ENCODE results near the gene TRIO. TPM values are rescaled to one million over a fixed set of nuclear protein-coding genes. Genes with fewer than 3 reads are reported as not detected.

TRIO gene
- total RNA-seq, 5 donors from 2014 or later (not counting 1 experiment from before 2014, with no cell fraction given): 6.2 to 31.1 (median 11.8) TPM

DNA sequence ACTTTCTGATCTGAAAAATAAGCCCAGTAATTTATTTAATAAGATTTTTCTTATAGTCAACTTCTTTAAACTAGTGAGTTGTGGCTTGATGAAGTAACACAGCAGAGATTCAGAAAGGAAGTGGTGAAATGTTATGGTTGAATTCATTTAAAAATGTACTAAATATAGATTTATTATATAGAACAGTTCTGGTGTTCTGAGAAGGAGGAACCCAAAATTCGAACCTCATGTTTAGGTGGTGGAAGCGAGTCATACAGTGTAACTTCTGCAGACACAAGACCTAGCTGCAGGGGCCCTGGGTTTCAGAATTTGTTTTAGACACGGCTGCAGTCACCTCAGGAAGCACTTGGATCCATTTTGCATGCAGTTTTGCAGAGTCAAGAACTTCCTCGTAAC is 188.2 kb downstream of the TRIO start:
- H3K4me3 ChIP-seq (ENCODE audit: control insufficient read depth in 1 of 2, extremely low read depth in 1 of 2, low read length in 1 of 2): no peak overlapping the region
- Mint-ChIP-seq H3K36me3 (no peaks in the 10 kb centered on the region), H3K9me3 (no peaks in the 10 kb centered on the region), H3K4me3 (peak overlapping the region in 1 of 3 donors; percentile 38), H3K27ac (no peak overlapping the region), H3K27me3 (no peaks in the 10 kb centered on the region), H3K4me1 (peaks cover 17 to 19% (median 17%) of the 10 kb centered on the region in 3 donors)
- no peaks in the 10 kb centered on the region for H3K36me3 ChIP-seq (ENCODE audit: control insufficient read depth in 2 of 2, extremely low read depth in 1 of 2, insufficient read depth in 1 of 2, low read length in 1 of 2)
- DNase-seq: no peak
- peaks cover 2 to 15% of the 10 kb centered on the region in 2 experiments for H3K4me1 ChIP-seq (ENCODE audit: control insufficient read depth in 1 of 2, extremely low read depth in 1 of 2, insufficient read depth in 2 of 2, low read length in 2 of 2)
- POLR2A ChIA-PET: no interaction called here
- no peaks in the 10 kb centered on the region for H3K27me3 ChIP-seq (replicated peaks in 1 of 2; ENCODE audit: control insufficient read depth in 2 of 2, extremely low read depth in 1 of 2, insufficient read depth in 2 of 2, low read length in 1 of 2)
- ATAC-seq (replicated peaks in 1 of 4): no peak
- H3K9me3 ChIP-seq: no peaks in the 10 kb centered on the region
- H3K27ac ChIP-seq (ENCODE audit: low read length): no peak overlapping the region
- 10% methylated on average over 2 of the region's 4 CpGs for WGBS (ENCODE audit: insufficient coverage)
- CTCF ChIA-PET: no interaction called here

DNA sequence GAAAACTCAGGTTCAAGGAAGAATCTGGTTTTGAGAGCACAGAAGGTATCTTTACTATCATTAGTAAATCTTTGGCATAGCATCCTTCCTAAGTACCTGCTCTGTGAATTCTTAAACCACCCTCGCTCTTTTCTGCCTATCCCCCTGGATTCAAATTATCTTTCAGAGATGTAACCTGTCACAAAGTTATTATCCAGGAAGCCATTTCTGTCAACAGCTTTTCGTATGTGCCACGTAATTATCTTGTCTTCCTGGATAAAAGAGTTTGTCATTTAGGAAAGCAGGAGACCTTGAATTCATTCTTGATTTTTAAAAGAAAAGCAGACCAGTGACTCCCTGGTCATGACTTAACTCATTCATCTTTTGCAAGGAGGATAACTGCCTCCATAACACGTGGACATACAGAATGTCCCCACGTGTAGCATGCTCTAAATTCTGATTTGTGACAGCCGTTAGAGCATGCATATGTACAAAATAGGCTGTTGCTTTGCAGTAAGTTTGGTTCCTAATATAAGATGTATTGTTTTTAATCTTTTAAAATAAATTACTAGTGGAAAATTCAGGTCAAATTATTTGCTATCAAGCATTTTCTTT is 189.0 kb downstream of the TRIO start:
- POLR2A ChIA-PET: no interaction called here
- Histone ChIP-seq H3K4me3 (ENCODE audit: control insufficient read depth in 1 of 2, extremely low read depth in 1 of 2, low read length in 1 of 2) (no peak overlapping the region), H3K27me3 (replicated peaks in 1 of 2; ENCODE audit: control insufficient read depth in 2 of 2, extremely low read depth in 1 of 2, insufficient read depth in 2 of 2, low read length in 1 of 2) (no peaks in the 10 kb centered on the region), H3K27ac (ENCODE audit: low read length) (no peak overlapping the region), H3K36me3 (ENCODE audit: control insufficient read depth in 2 of 2, extremely low read depth in 1 of 2, insufficient read depth in 1 of 2, low read length in 1 of 2) (no peaks in the 10 kb centered on the region), H3K4me1 (ENCODE audit: control insufficient read depth in 1 of 2, extremely low read depth in 1 of 2, insufficient read depth in 2 of 2, low read length in 2 of 2) (peaks cover 2 to 15% of the 10 kb centered on the region in 2 experiments), H3K9me3 (no peaks in the 10 kb centered on the region)
- WGBS (ENCODE audit: insufficient coverage): 69% methylated on average over 5 of the region's 6 CpGs
- Mint-ChIP-seq H3K36me3 (no peaks in the 10 kb centered on the region), H3K27me3 (no peaks in the 10 kb centered on the region), H3K9me3 (no peaks in the 10 kb centered on the region), H3K27ac (no peak overlapping the region), H3K4me3 (peak overlapping the region in 1 of 3 donors; percentile 31), H3K4me1 (peaks cover 17 to 19% (median 17%) of the 10 kb centered on the region in 3 donors)
- CTCF ChIA-PET: no interaction called here
- no peak for ATAC-seq (replicated peaks in 1 of 4)
- no peak for DNase-seq

DNA sequence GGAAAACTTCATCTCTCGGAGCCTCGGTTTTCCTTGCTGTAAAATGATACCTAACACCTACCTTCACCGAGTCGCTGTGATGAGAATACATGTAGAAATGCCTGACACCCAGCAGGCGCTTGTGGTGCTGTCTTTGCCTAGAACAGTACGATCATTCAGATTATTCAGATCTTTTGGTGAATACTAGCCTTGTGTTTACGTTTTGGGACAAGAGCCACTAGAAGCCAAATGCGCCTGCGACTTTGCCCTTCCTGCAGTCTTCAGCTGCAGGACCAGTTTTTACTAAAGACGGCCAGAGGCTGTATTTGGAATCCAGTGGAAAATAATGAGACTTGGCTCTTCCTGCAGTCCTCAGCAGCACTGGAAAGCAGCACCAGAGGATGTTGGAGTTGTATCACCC is 189.6 kb downstream of the TRIO start:
- POLR2A ChIA-PET: no interaction called here
- WGBS (ENCODE audit: insufficient coverage): 93% methylated on average over 5 of the region's 10 CpGs

GRCh38 chr5:14337593-14337992 is 194.5 kb downstream of the TRIO start:
- H3K27me3 ChIP-seq (replicated peaks in 1 of 2; ENCODE audit: control insufficient read depth in 2 of 2, extremely low read depth in 1 of 2, insufficient read depth in 2 of 2, low read length in 1 of 2): peaks cover 0 to 2% of the 10 kb centered on the region in 2 experiments
- Mint-ChIP-seq H3K27me3 (peaks cover 0 to 2% of the 10 kb centered on the region in 2 donors), H3K4me3 (no peak overlapping the region), H3K36me3 (no peaks in the 10 kb centered on the region), H3K27ac (no peak overlapping the region), H3K9me3 (no peaks in the 10 kb centered on the region), H3K4me1 (peaks cover 0 to 3% (median 0%) of the 10 kb centered on the region in 3 donors)
- no peaks in the 10 kb centered on the region for H3K4me1 ChIP-seq (ENCODE audit: control insufficient read depth in 1 of 2, extremely low read depth in 1 of 2, insufficient read depth in 2 of 2, low read length in 2 of 2)
- CTCF ChIA-PET: interaction anchor here (1.1 to 2.8 kb wide), 2 partner anchors 14 to 15 kb away, joined by 4 to 8 read pairs; no protein-coding TSS in a partner anchor
- H3K4me3 ChIP-seq (ENCODE audit: control insufficient read depth in 1 of 2, extremely low read depth in 1 of 2, low read length in 1 of 2): no peak overlapping the region
- peaks cover 0 to 6% of the 10 kb centered on the region in 2 donors for H3K36me3 ChIP-seq (ENCODE audit: control insufficient read depth in 2 of 2, extremely low read depth in 1 of 2, insufficient read depth in 1 of 2, low read length in 1 of 2)
- no peaks in the 10 kb centered on the region for H3K9me3 ChIP-seq
- POLR2A ChIA-PET: no interaction called here
- ATAC-seq (replicated peaks in 1 of 4) (no peak), DNase-seq (no peak)
- WGBS (ENCODE audit: insufficient coverage): 90% methylated on average over 5 of the region's 7 CpGs
- H3K27ac ChIP-seq (ENCODE audit: low read length): no peak overlapping the region

More for the DNA sequence above, 189.6 kb downstream of the TRIO start:
- H3K27me3 Mint-ChIP-seq: no peaks in the 10 kb centered on the region
- no peak overlapping the region for H3K27ac ChIP-seq (ENCODE audit: low read length)
- peaks cover 2 to 15% of the 10 kb centered on the region in 2 experiments for H3K4me1 ChIP-seq (ENCODE audit: control insufficient read depth in 1 of 2, extremely low read depth in 1 of 2, insufficient read depth in 2 of 2, low read length in 2 of 2)
- no peaks in the 10 kb centered on the region for H3K9me3 Mint-ChIP-seq
- H3K4me1 Mint-ChIP-seq: peaks cover 17 to 19% (median 17%) of the 10 kb centered on the region in 3 donors
- no peaks in the 10 kb centered on the region for H3K27me3 ChIP-seq (replicated peaks in 1 of 2; ENCODE audit: control insufficient read depth in 2 of 2, extremely low read depth in 1 of 2, insufficient read depth in 2 of 2, low read length in 1 of 2)
- ATAC-seq (replicated peaks in 1 of 4) (no peak), DNase-seq (no peak)
- no peaks in the 10 kb centered on the region for H3K36me3 Mint-ChIP-seq
- CTCF ChIA-PET: no interaction called here
- H3K4me3 ChIP-seq (ENCODE audit: control insufficient read depth in 1 of 2, extremely low read depth in 1 of 2, low read length in 1 of 2): no peak overlapping the region
- no peak overlapping the region for H3K4me3 Mint-ChIP-seq
- no peaks in the 10 kb centered on the region for H3K36me3 ChIP-seq (ENCODE audit: control insufficient read depth in 2 of 2, extremely low read depth in 1 of 2, insufficient read depth in 1 of 2, low read length in 1 of 2)
- no peak overlapping the region for H3K27ac Mint-ChIP-seq
- H3K9me3 ChIP-seq: no peaks in the 10 kb centered on the region

GRCh38 chr5:14339468-14339867 is 196.3 kb downstream of the TRIO start:
- H3K27me3 Mint-ChIP-seq: peaks cover 0 to 3% of the 10 kb centered on the region in 2 donors
- ChIA-PET CTCF (interaction anchor here (0.6 to 0.7 kb wide), 2 partner anchors 17 to 321 kb away, joined by 3 read pairs; no protein-coding TSS in a partner anchor), POLR2A (no interaction called here)
- H3K4me3 Mint-ChIP-seq: no peak overlapping the region
- peaks cover 0 to 7% (median 0%) of the 10 kb centered on the region in 3 donors for H3K4me1 Mint-ChIP-seq
- H3K9me3 ChIP-seq: no peaks in the 10 kb centered on the region
- no peaks in the 10 kb centered on the region for H3K36me3 Mint-ChIP-seq
- DNase-seq (no peak), ATAC-seq (replicated peaks in 1 of 4) (no peak)
- no peaks in the 10 kb centered on the region for H3K4me1 ChIP-seq (ENCODE audit: control insufficient read depth in 1 of 2, extremely low read depth in 1 of 2, insufficient read depth in 2 of 2, low read length in 2 of 2)
- 90% methylated on average over 11 of the region's 11 CpGs for WGBS (ENCODE audit: insufficient coverage)
- no peak overlapping the region for H3K4me3 ChIP-seq (ENCODE audit: control insufficient read depth in 1 of 2, extremely low read depth in 1 of 2, low read length in 1 of 2)
- H3K36me3 ChIP-seq (ENCODE audit: control insufficient read depth in 2 of 2, extremely low read depth in 1 of 2, insufficient read depth in 1 of 2, low read length in 1 of 2): peaks cover 0 to 6% of the 10 kb centered on the region in 2 donors
- no peak overlapping the region for H3K27ac Mint-ChIP-seq
- peaks cover 0 to 2% of the 10 kb centered on the region in 2 experiments for H3K27me3 ChIP-seq (replicated peaks in 1 of 2; ENCODE audit: control insufficient read depth in 2 of 2, extremely low read depth in 1 of 2, insufficient read depth in 2 of 2, low read length in 1 of 2)
- no peaks in the 10 kb centered on the region for H3K9me3 Mint-ChIP-seq
- no peak overlapping the region for H3K27ac ChIP-seq (ENCODE audit: low read length)

- Mint-ChIP-seq H3K27me3 (peaks cover 2 to 3% of the 10 kb centered on the region in 2 donors), H3K36me3 (no peaks in the 10 kb centered on the region), H3K9me3 (no peaks in the 10 kb centered on the region), H3K4me3 (no peak overlapping the region), H3K27ac (no peak overlapping the region), H3K4me1 (peaks cover 0 to 7% (median 0%) of the 10 kb centered on the region in 3 donors)
- DNase-seq: no peak
- ChIA-PET CTCF (no interaction called here), POLR2A (no interaction called here)
- H3K27me3 ChIP-seq (replicated peaks in 1 of 2; ENCODE audit: control insufficient read depth in 2 of 2, extremely low read depth in 1 of 2, insufficient read depth in 2 of 2, low read length in 1 of 2): peaks cover 0 to 2% of the 10 kb centered on the region in 2 experiments
- no peak overlapping the region for H3K27ac ChIP-seq (ENCODE audit: low read length)
- no peak overlapping the region for H3K4me3 ChIP-seq (ENCODE audit: control insufficient read depth in 1 of 2, extremely low read depth in 1 of 2, low read length in 1 of 2)
- H3K4me1 ChIP-seq (ENCODE audit: control insufficient read depth in 1 of 2, extremely low read depth in 1 of 2, insufficient read depth in 2 of 2, low read length in 2 of 2): no peaks in the 10 kb centered on the region
- H3K36me3 ChIP-seq (ENCODE audit: control insufficient read depth in 2 of 2, extremely low read depth in 1 of 2, insufficient read depth in 1 of 2, low read length in 1 of 2): peaks cover 0 to 6% of the 10 kb centered on the region in 2 donors
- 80% methylated on average over 1 of the region's 4 CpGs for WGBS (ENCODE audit: insufficient coverage)
- ATAC-seq (replicated peaks in 1 of 4): no peak
- no peaks in the 10 kb centered on the region for H3K9me3 ChIP-seq
Measured at GRCh38 chr5:14341571-14342230, 198.6 kb downstream of the TRIO start.

All from T-cell (primary cell).